GM12878 (cell line): ENCODE data around the gene MTSS2. TPM values are rescaled to one million over a fixed set of nuclear protein-coding genes. Genes with fewer than 3 reads are reported as not detected.

Source experiments
- ATAC-seq: fragments of 200-7000 bp; cut with Tn5 transposase; 3 replicates; pipeline ENCODE4 v1.9.1; 2020; ENCODE audit warnings: mild to moderate bottlenecking, moderate library complexity
- BruUV-seq: library from RNA; stranded (reverse); fragments of 400-500 nt; replicated peaks from 2 replicates; lab custom pipeline; 2021; lab: Mats Ljungman, UMichigan
- CTCF ChIA-PET: fragments of 300-600 bp; sonication (Branson Sonifier 250); formaldehyde crosslinking; extraction: SDS; loops from one replicate; lab custom pipeline; 2021; ENCODE audit warnings: inconsistent platforms; lab: Yijun Ruan, JAX
- POLR2A ChIA-PET: fragments of 350-600 bp; formaldehyde crosslinking; extraction: SDS; loops from one replicate; lab custom pipeline; 2021; ENCODE audit warnings: inconsistent platforms; lab: Charles Lee
- RAD21 ChIA-PET: fragments of 300-600 bp; sonication (Branson Sonifier 250); formaldehyde crosslinking; loops from one replicate; lab custom pipeline; 2023; ENCODE audit warnings: antibody characterized with exemption; ENCODE audit not compliant: unreplicated experiment; lab: Charles Lee
- SMC1A ChIA-PET: fragments of 300-600 bp; sonication (Branson Sonifier 250); formaldehyde crosslinking; loops from one replicate; lab custom pipeline; 2023; ENCODE audit not compliant: unreplicated experiment, uncharacterized antibody; lab: Charles Lee
- DNase-seq: peaks from one replicate; pipeline ENCODE4 v3.0.0-alpha.2; 2011; ENCODE audit warnings: low read depth, low spot score
- FAIRE-seq: peaks from 3 replicates; lab custom pipeline; 2011; peaks lifted over from hg19 to GRCh38; lab: Jason Lieb, UNC
- H2AFZ ChIP-seq: 2 replicates; pipeline ENCODE4 v1.6.0; 2011; ENCODE audit warnings: low read depth, low read length, control low read depth; ENCODE audit not compliant: control insufficient read depth
- H3K27ac ChIP-seq: 2 replicates; pipeline ENCODE4 v1.5.1; 2011; ENCODE audit warnings: control low read depth; ENCODE audit not compliant: control insufficient read depth, insufficient read depth
- H3K27me3 ChIP-seq, 2 experiments: replicated peaks in 1 of 2; 2 replicates each; pipeline versions ENCODE4 v1.6.0 to v1.6.1; 2011; ENCODE audit warnings: low read length in 1 of 2; ENCODE audit not compliant: control insufficient read depth in 2 of 2, insufficient read depth in 2 of 2
- H3K36me3 ChIP-seq, 2 experiments: 2 replicates each; pipeline ENCODE4 v1.5.1; 2011; ENCODE audit warnings: low read length in 1 of 2; ENCODE audit not compliant: control insufficient read depth in 2 of 2, insufficient read depth in 2 of 2
- H3K4me1 ChIP-seq: 2 replicates; pipeline ENCODE4 v1.6.1; 2011; ENCODE audit warnings: mild to moderate bottlenecking, low read length, moderate library complexity, mixed read lengths; ENCODE audit not compliant: control insufficient read depth, insufficient read depth
- H3K4me2 ChIP-seq: 2 replicates; pipeline ENCODE4 v1.6.0; 2011; ENCODE audit warnings: control low read depth; ENCODE audit not compliant: control insufficient read depth, insufficient read depth
- H3K4me3 ChIP-seq: fragments of 200-600 bp; sonication (generic); 2 replicates; pipeline ENCODE4 v1.5.1; 2016
- H3K79me2 ChIP-seq: 2 replicates; pipeline ENCODE4 v1.6.0; 2011; ENCODE audit warnings: low read length; ENCODE audit not compliant: control insufficient read depth, insufficient read depth
- H3K9ac ChIP-seq: 2 replicates; pipeline ENCODE4 v1.8.0; 2011; ENCODE audit warnings: low read length, control low read depth, mixed read lengths; ENCODE audit not compliant: control insufficient read depth, insufficient read depth
- H3K9me3 ChIP-seq: replicated peaks from 3 replicates; pipeline ENCODE4 v1.5.1; 2011; ENCODE audit warnings: mild to moderate bottlenecking, low read length; ENCODE audit not compliant: control insufficient read depth, insufficient read depth
- H4K20me1 ChIP-seq: 2 replicates; pipeline ENCODE4 v1.6.0; 2011; ENCODE audit not compliant: control insufficient read depth, insufficient read depth
- IKZF1 ChIP-seq: fragments of 450-650 bp; conservative IDR thresholded peaks from 2 replicates; pipeline ENCODE4 v1.6.1; 2017; ENCODE audit warnings: antibody characterized with exemption, mild to moderate bottlenecking
- TCF7 ChIP-seq: IDR thresholded peaks from 2 replicates; pipeline ENCODE4 v1.6.1; 2014; ENCODE audit warnings: antibody characterized with exemption, borderline replicate concordance
- WRNIP1 ChIP-seq: IDR thresholded peaks from 2 replicates; pipeline ENCODE4 v1.6.1; 2011; ENCODE audit warnings: low read depth, low read length, improper control_type of control experiment, borderline replicate concordance
- WGBS: methylation state at CpG from one replicate; pipeline ENCODE4 v1.1.6; 2016; ENCODE audit warnings: low lambda C conversion rate; ENCODE audit not compliant: insufficient replicate concordance, insufficient coverage; ENCODE audit errors: missing lambda C conversion rate; 5-methylcytosine and 5-hydroxymethylcytosine counted together
- in situ Hi-C: fragments of 300-500 bp; cut with MboI; formaldehyde crosslinking; loops from 9 replicates; pipeline ENCODE4 v1.14.3; 2018; ENCODE audit warnings: mixed read lengths
- intact Hi-C: fragments of 100-400 bp; cut with micrococcal nuclease; formaldehyde crosslinking; loops from one replicate; pipeline ENCODE4 v1.14.2; 2022; ENCODE audit not compliant: unreplicated experiment
- polyA plus RNA-seq, 11 experiments: library from polyadenylated mRNA; depleted of rRNA in 4 of 11; unstranded in 6 of 11; stranded (reverse) in 5 of 11; fragments of >200 nt; fragmentation: Nextera tagmentation in 4 of 11; fragmentation: Illumina TruSeq in 1 of 11; extraction: Ambion mirVana in 4 of 11; extraction: Trizol in 1 of 11; gene quantifications; 1 replicate in 1 of 11; 2 replicates in 10 of 11; pipeline versions ENCODE4 v1.2.1 to v1.2.3, GENCODE V29; 2011 to 2016; ENCODE audit warnings: inconsistent platforms in 2 of 11, missing spikeins in 2 of 11, low read depth in 1 of 11
- total RNA-seq, 4 experiments: library from RNA; depleted of rRNA in 3 of 4; stranded (reverse); fragments of >200 nt in 3 of 4; fragmentation: Illumina TruSeq in 1 of 4; extraction: Trizol in 1 of 4; gene quantifications; 2 replicates each; pipeline versions ENCODE4 v1.2.1 to v1.2.3, GENCODE V29; 2013 to 2021

The MTSS2 gene
- total and polyA plus RNA-seq, 10 of the 15 experiments (the other 5 are each of a cell fraction or from before 2014, with no cell fraction given) = under 0.01 to 0.51 (median 0.14) TPM; not detected in 4

DNA sequence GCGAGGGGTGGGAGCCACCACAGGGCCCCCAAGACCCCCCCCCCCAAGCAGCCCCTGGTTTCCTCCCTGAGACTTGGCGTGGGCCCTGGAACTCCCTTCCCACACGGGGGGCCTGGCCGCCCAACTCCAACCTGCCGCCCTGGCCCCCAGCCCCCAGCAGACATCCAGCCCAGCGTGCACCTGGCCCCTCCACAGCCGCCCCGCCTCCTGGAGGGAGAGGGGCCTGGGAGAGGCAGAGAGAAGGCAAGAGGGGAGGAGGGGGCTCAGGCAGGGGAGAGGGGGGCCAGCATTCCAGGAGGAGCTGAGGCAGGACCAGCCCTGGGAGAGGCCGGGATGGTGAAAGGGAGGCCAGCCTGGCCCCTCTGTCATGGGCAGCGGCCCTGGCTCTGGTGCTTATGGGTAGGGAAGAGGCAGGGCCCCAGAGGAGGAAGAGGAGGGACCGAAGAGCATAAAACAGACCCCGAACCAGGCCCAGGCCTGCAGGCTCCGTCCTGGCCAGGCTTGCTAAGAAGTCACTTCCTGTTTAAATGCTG lies 22.8 kb downstream of the MTSS2 start:
- TF ChIP-seq WRNIP1 = no peak
- TF ChIP-seq TCF7 = no peak
- no peak overlapping the region for H3K4me3 ChIP-seq
- no peaks in the 10 kb centered on the region for H3K36me3 ChIP-seq
- WGBS = 41% methylated on average over 7 of the region's 13 CpGs
- no peak overlapping the region for H3K27ac ChIP-seq
- no peak overlapping the region for H3K9ac ChIP-seq
- no peak overlapping the region for H3K4me2 ChIP-seq
- DNase-seq (no peak), ATAC-seq (no peak), FAIRE-seq (no peak)
- ChIA-PET POLR2A (no interaction called here), CTCF (no interaction called here), RAD21 (no interaction called here), SMC1A (no interaction called here)
- no peaks in the 10 kb centered on the region for H3K4me1 ChIP-seq
- in situ Hi-C loops (no loop called here), intact Hi-C loops (no loop called here)
- no peaks in the 10 kb centered on the region for H3K27me3 ChIP-seq
- no peaks in the 10 kb centered on the region for H4K20me1 ChIP-seq
- no TSS peak for BruUV-seq
- no peak overlapping the region for H2AFZ ChIP-seq
- H3K79me2 ChIP-seq = no peaks in the 10 kb centered on the region
- no peaks in the 10 kb centered on the region for H3K9me3 ChIP-seq

DNA sequence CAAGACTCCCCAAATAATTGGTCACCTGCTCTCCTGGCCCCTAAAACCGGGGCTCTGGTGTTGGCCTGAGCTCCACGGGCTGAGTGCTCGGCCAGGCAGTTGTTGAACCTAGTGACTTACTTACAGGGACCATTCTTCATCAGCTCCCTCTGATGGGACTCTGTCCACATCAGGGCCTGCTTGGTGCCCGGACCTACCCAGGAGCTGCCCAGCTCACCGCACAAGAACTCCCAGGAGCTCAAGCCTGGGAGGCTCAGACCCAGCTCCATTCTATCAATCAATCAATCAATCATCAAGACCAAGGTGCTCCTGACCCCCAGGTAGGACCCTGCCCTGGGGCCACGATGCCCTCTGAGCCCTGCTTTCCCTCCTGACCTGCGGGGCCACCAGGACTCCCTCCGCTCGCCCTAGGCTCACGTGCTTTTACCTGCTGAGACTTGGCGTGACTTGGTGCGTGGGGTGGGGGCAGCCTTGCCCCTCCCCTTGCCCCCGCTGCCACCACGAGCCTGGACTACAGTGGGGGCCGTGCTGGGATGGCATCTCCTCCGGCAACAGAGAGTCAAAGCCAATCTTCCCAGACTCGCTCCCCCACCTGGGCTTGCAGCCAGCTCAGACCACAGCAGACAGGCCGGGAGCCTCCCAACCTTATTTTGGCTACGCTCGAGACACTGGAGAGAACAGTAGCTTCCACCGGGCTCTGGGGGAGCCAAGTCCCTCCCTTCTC lies 23.8 kb downstream of the MTSS2 start:
- no peak overlapping the region for H3K9ac ChIP-seq
- no peaks in the 10 kb centered on the region for H3K27me3 ChIP-seq
- H3K36me3 ChIP-seq = no peaks in the 10 kb centered on the region
- ChIA-PET POLR2A (no interaction called here), SMC1A (no interaction called here), CTCF (interaction anchor here (1.0 to 1.2 kb wide), 2 partner anchors 8 to 109 kb away, joined by 3 to 4 read pairs; no protein-coding TSS in a partner anchor), RAD21 (no interaction called here)
- H4K20me1 ChIP-seq = no peaks in the 10 kb centered on the region
- no peak overlapping the region for H3K27ac ChIP-seq
- H3K4me3 ChIP-seq = no peak overlapping the region
- no peaks in the 10 kb centered on the region for H3K4me1 ChIP-seq
- WGBS = 39% methylated on average over 21 of the region's 21 CpGs
- intact Hi-C loops = no loop called here
- no peaks in the 10 kb centered on the region for H3K79me2 ChIP-seq
- DNase-seq = no peak
- H2AFZ ChIP-seq = no peak overlapping the region
- in situ Hi-C loops = no loop called here
- H3K4me2 ChIP-seq = no peak overlapping the region
- no TSS peak for BruUV-seq
- FAIRE-seq = no peak
- no peaks in the 10 kb centered on the region for H3K9me3 ChIP-seq
- no peak for TF ChIP-seq IKZF1
- no peak for ATAC-seq
